Body of pancreas (tissue), 4 donors: ENCODE results near the gene PIEZO2. TPM values are rescaled to one million over a fixed set of nuclear protein-coding genes. Genes with fewer than 3 reads are reported as not detected.

Source experiments
- ATAC-seq: fragments of 150-250 bp; one replicate; pipeline ENCODE4 v1.9.1; 2016
- DNase-seq, 4 donors: peaks; one replicate each; pipeline ENCODE4 v3.0.0-alpha.2; 2019
- H3K27ac ChIP-seq, 4 donors: fragments of 200-600 bp; sonication (generic); 1 replicate in 3 of 4; 2 replicates in 1 of 4; pipeline versions ENCODE4 v1.5.1 to v1.6.1; 2016 to 2019; ENCODE audit warnings: mild to moderate bottlenecking in 1 of 4, mixed read lengths in 1 of 4, moderate library complexity in 1 of 4
- H3K27me3 ChIP-seq, 2 donors: fragments of 200-600 bp; sonication (generic); one replicate each; pipeline ENCODE4 v1.6.0; 2016; ENCODE audit warnings: mild to moderate bottlenecking in 1 of 2
- H3K36me3 ChIP-seq, 2 donors: fragments of 200-600 bp; sonication (generic); replicated peaks in 1 of 2; 2 replicates each; pipeline ENCODE4 v1.5.1; 2016; ENCODE audit warnings: low read depth in 2 of 2; ENCODE audit not compliant: insufficient read depth in 1 of 2
- H3K4me1 ChIP-seq: fragments of 200-600 bp; sonication (generic); one replicate; pipeline ENCODE4 v1.6.0; 2016
- H3K4me3 ChIP-seq, 2 donors: fragments of 200-600 bp; sonication (generic); 1 replicate in 1 of 2; 2 replicates in 1 of 2; pipeline ENCODE4 v1.5.1; 2016 to 2019
- H3K9me3 ChIP-seq, 3 donors: fragments of 200-600 bp; sonication (generic); 1 replicate in 2 of 3; 2 replicates in 1 of 3; pipeline ENCODE4 v1.5.1; 2016
- CTCF ChIP-seq, 7 experiments: fragments of 450-650 bp in 4 of 7; fragments of 200-600 bp in 3 of 7; sonication (generic) in 3 of 7; IDR thresholded peaks; one replicate each; pipeline ENCODE4 v1.5.1; 2016 to 2019; ENCODE audit warnings: antibody characterized with exemption in 7 of 7
- POLR2A ChIP-seq, 3 donors: fragments of 450-650 bp; IDR thresholded peaks; one replicate each; pipeline ENCODE4 v1.6.1; 2016; ENCODE audit warnings: antibody characterized with exemption in 3 of 3, mild to moderate bottlenecking in 2 of 3
- WGBS, 2 donors: methylation state at CpG; one replicate each; pipeline ENCODE4 v1.1.5; 2017; 5-methylcytosine and 5-hydroxymethylcytosine counted together
- intact Hi-C: fragments of 100-400 bp; cut with DNase I; formaldehyde crosslinking; loops from one replicate; pipeline ENCODE4 v1.15.1; 2023
- total RNA-seq, 2 donors: library from RNA; depleted of rRNA; stranded (reverse); fragments of >200 nt; gene quantifications; one replicate each; pipeline ENCODE4 v1.1.0, GENCODE V29; 2016

The PIEZO2 gene
- total RNA-seq, 2 donors from 2014 or later, result 0.33 to 40.7 TPM

- Histone ChIP-seq H3K36me3 (no peaks in the 10 kb centered on the region), H3K27ac (peak overlapping the region in 3 of 4 donors; percentile 26 to 40 (median 32)), H3K27me3 (no peaks in the 10 kb centered on the region), H3K9me3 (no peaks in the 10 kb centered on the region), H3K4me3 (no peak overlapping the region), H3K4me1 (peaks cover 5% of the 10 kb centered on the region)
- peak; percentile 89 for ATAC-seq
- TF ChIP-seq POLR2A (IDR thresholded peaks at IDR 0.05) (no peak), CTCF (IDR thresholded peaks at IDR 0.05) (no peak)
- WGBS, 2 donors, result 24 to 36% methylated on average over 1 of the region's 1 CpG
- DNase-seq, result peak; percentile 59 to 78 (median 70)
- intact Hi-C loops, result no loop called here
Observed at GRCh38 chr18:10878703-10879102, 270.7 kb downstream of the PIEZO2 start.

GRCh38 chr18:10877987-10878386, 271.4 kb downstream of the PIEZO2 start:
- DNase-seq (no peak), ATAC-seq (no peak)
- Histone ChIP-seq H3K36me3 (no peaks in the 10 kb centered on the region), H3K4me3 (no peak overlapping the region), H3K4me1 (peaks cover 5% of the 10 kb centered on the region), H3K27ac (no peak overlapping the region), H3K9me3 (no peaks in the 10 kb centered on the region), H3K27me3 (no peaks in the 10 kb centered on the region)
- WGBS, 2 donors, result 60 to 69% methylated on average over 3 of the region's 3 CpGs
- TF ChIP-seq POLR2A (IDR thresholded peaks at IDR 0.05) (no peak), CTCF (IDR thresholded peaks at IDR 0.05) (no peak)
- intact Hi-C loops, result no loop called here

- no peak for ATAC-seq
- peaks cover 5% of the 10 kb centered on the region for H3K4me1 ChIP-seq
- WGBS, 2 donors, result 41 to 46% methylated on average over 2 of the region's 2 CpGs
- TF ChIP-seq CTCF (IDR thresholded peaks at IDR 0.05) (no peak), POLR2A (IDR thresholded peaks at IDR 0.05) (no peak)
- H3K27ac ChIP-seq, result no peak overlapping the region
- no peaks in the 10 kb centered on the region for H3K36me3 ChIP-seq
- intact Hi-C loops, result no loop called here
- no peak for DNase-seq
- H3K4me3 ChIP-seq, result no peak overlapping the region
- H3K27me3 ChIP-seq, result no peaks in the 10 kb centered on the region
- no peaks in the 10 kb centered on the region for H3K9me3 ChIP-seq
Observed at GRCh38 chr18:10875811-10876210, 273.6 kb downstream of the PIEZO2 start.

- no peaks in the 10 kb centered on the region for H3K36me3 ChIP-seq
- DNase-seq (peak; percentile 24 to 76 (median 50)), ATAC-seq (peak; percentile 79)
- H3K4me3 ChIP-seq, result no peak overlapping the region
- no peaks in the 10 kb centered on the region for H3K27me3 ChIP-seq
- 25 to 51% methylated on average over 5 of the region's 5 CpGs for whole genome bisulfite sequencing, 2 donors
- no peaks in the 10 kb centered on the region for H3K9me3 ChIP-seq
- no peak for TF ChIP-seq CTCF (IDR thresholded peaks at IDR 0.05)
- TF ChIP-seq POLR2A (IDR thresholded peaks at IDR 0.05), result no peak
- intact Hi-C loops, result no loop called here
- H3K27ac ChIP-seq, result no peak overlapping the region
- no peaks in the 10 kb centered on the region for H3K4me1 ChIP-seq
Observed at GRCh38 chr18:10872304-10872703, 277.1 kb downstream of the PIEZO2 start.

GRCh38 chr18:10864722-10865121, 284.6 kb downstream of the PIEZO2 start:
- ATAC-seq, result no peak
- H3K27ac ChIP-seq, result no peak overlapping the region

More at GRCh38 chr18:10864722-10865121, 284.6 kb downstream of the PIEZO2 start:
- TF ChIP-seq POLR2A (IDR thresholded peaks at IDR 0.05) (no peak), CTCF (IDR thresholded peaks at IDR 0.05) (no peak)
- H3K4me3 ChIP-seq, result no peak overlapping the region
- intact Hi-C loops, result no loop called here
- DNase-seq, result no peak
- no peaks in the 10 kb centered on the region for H3K27me3 ChIP-seq
- H3K36me3 ChIP-seq, result no peaks in the 10 kb centered on the region
- WGBS, 2 donors, result 63 to 72% methylated on average over 5 of the region's 5 CpGs
- peaks cover 0 to 4% (median 0%) of the 10 kb centered on the region in 3 donors for H3K9me3 ChIP-seq
- no peaks in the 10 kb centered on the region for H3K4me1 ChIP-seq
